Measurements from ENCODE around the gene TBC1D14.
A peak's percentile ranks its signal among the peaks of the same experiment; 100 is the strongest.

- TF ChIP-seq CTCF (conservative IDR thresholded peaks at IDR 0.05; ENCODE audit: low read depth, low read length), result peak; percentile 57
- no peak for TF ChIP-seq EZH2 (IDR thresholded peaks at IDR 0.05; ENCODE audit: borderline replicate concordance, low read depth, low read length, poor library complexity, severe bottlenecking)
Measured at GRCh38 chr4:6917461-6918271, 8.0 kb downstream of the TBC1D14 start.
